ENCODE results near the gene TNRC6B.

GRCh38 chr22:40367342-40367741 lies 189.6 kb downstream of the TNRC6B start:
- no peak for TF ChIP-seq CTCF (IDR thresholded peaks at IDR 0.05; ENCODE audit: low read depth, low read length)
- TF ChIP-seq POLR2A (IDR thresholded peaks at IDR 0.05; ENCODE audit: extremely low read depth, insufficient read length): no peak
